SJSA1 (cell line): Measurements from ENCODE around the gene SLC9A4. TPM values are rescaled to one million over a fixed set of nuclear protein-coding genes. Genes with fewer than 3 reads are reported as not detected.
A peak's percentile ranks its signal among the peaks of the same experiment; 100 is the strongest.

Experiments
- DNase-seq, 2 experiments: peaks; one replicate each; pipeline ENCODE4 v3.0.0-alpha.2; 2015 to 2020; ENCODE audit warnings: low spot score in 2 of 2, low read depth in 1 of 2
- H3K27ac ChIP-seq: fragments of 250-450 bp; sonication (Bioruptor Pico); 2 replicates; pipeline ENCODE4 v1.5.1; 2020; ENCODE audit warnings: mild to moderate bottlenecking, moderate library complexity
- H3K27me3 ChIP-seq: fragments of 250-450 bp; sonication (Bioruptor Pico); replicated peaks from 2 replicates; pipeline ENCODE4 v1.5.1; 2020; ENCODE audit warnings: mild to moderate bottlenecking, moderate library complexity
- H3K36me3 ChIP-seq: fragments of 250-450 bp; sonication (Bioruptor Pico); 2 replicates; pipeline ENCODE4 v1.5.1; 2020; ENCODE audit warnings: mild to moderate bottlenecking
- H3K4me1 ChIP-seq: fragments of 250-450 bp; sonication (Bioruptor Pico); replicated peaks from 2 replicates; pipeline ENCODE4 v1.6.1; 2021; ENCODE audit warnings: mild to moderate bottlenecking
- H3K4me3 ChIP-seq: fragments of 250-450 bp; sonication (Bioruptor Pico); 2 replicates; pipeline ENCODE4 v1.5.1; 2020; ENCODE audit warnings: mild to moderate bottlenecking
- H3K9me3 ChIP-seq: fragments of 250-450 bp; sonication (Bioruptor Pico); replicated peaks from 2 replicates; pipeline ENCODE4 v1.5.1; 2020; ENCODE audit warnings: mild to moderate bottlenecking
- total RNA-seq: library from RNA; depleted of rRNA; stranded (reverse); fragments of >200 nt; shearing (Covaris generic); gene quantifications from 2 replicates; pipeline ENCODE4 v1.2.3, GENCODE V29; 2014

Gene SLC9A4
- total RNA-seq, 1 experiment from 2014 or later: not detected

- Histone ChIP-seq H3K27ac (no peak overlapping the region), H3K4me3 (no peak overlapping the region), H3K4me1 (no peaks in the 10 kb centered on the region; the same call in 1 of the 2 replicates), H3K36me3 (no peaks in the 10 kb centered on the region), H3K9me3 (no peaks in the 10 kb centered on the region), H3K27me3 (peaks cover 14% of the 10 kb centered on the region)
- no peak for DNase-seq
Measured at GRCh38 chr2:102473631-102474030, 605 bp downstream of the SLC9A4 start.

- Histone ChIP-seq H3K9me3 (no peaks in the 10 kb centered on the region), H3K4me3 (no peak overlapping the region)
- DNase-seq: no peak
Measured at GRCh38 chr2:102474785-102475184, 1.8 kb downstream of the SLC9A4 start.

GRCh38 chr2:102478686-102479470, 5.9 kb downstream of the SLC9A4 start:
- H3K27ac ChIP-seq: no peak overlapping the region
- DNase-seq: no peak
- no peak overlapping the region for H3K4me3 ChIP-seq
- H3K27me3 ChIP-seq: peaks cover 5% of the 10 kb centered on the region; the same call in 1 of the 2 replicates
- no peaks in the 10 kb centered on the region for H3K4me1 ChIP-seq
- no peaks in the 10 kb centered on the region for H3K36me3 ChIP-seq
- no peaks in the 10 kb centered on the region for H3K9me3 ChIP-seq

More at GRCh38 chr2:102474785-102475184, 1.8 kb downstream of the SLC9A4 start:
- no peaks in the 10 kb centered on the region; the same call in 1 of the 2 replicates for H3K4me1 ChIP-seq
- no peak overlapping the region for H3K27ac ChIP-seq
- H3K27me3 ChIP-seq: peaks cover 14% of the 10 kb centered on the region
- H3K36me3 ChIP-seq: no peaks in the 10 kb centered on the region

- H3K27me3 ChIP-seq: peaks cover 4% of the 10 kb centered on the region; the same call in 1 of the 2 replicates
- H3K36me3 ChIP-seq: no peaks in the 10 kb centered on the region
- no peaks in the 10 kb centered on the region for H3K9me3 ChIP-seq
- no peak overlapping the region for H3K4me3 ChIP-seq
- DNase-seq: no peak
- no peaks in the 10 kb centered on the region for H3K4me1 ChIP-seq
- no peak overlapping the region for H3K27ac ChIP-seq
Measured at GRCh38 chr2:102480285-102481195, 7.5 kb downstream of the SLC9A4 start.

GRCh38 chr2:102481931-102482330, 8.9 kb downstream of the SLC9A4 start:
- Histone ChIP-seq H3K27me3 (no peaks in the 10 kb centered on the region), H3K4me3 (no peak overlapping the region), H3K9me3 (no peaks in the 10 kb centered on the region), H3K4me1 (peaks cover 3% of the 10 kb centered on the region), H3K27ac (no peak overlapping the region), H3K36me3 (no peaks in the 10 kb centered on the region)
- DNase-seq: no peak

GRCh38 chr2:102483086-102483485, 10.1 kb downstream of the SLC9A4 start:
- Histone ChIP-seq H3K27me3 (no peaks in the 10 kb centered on the region), H3K36me3 (no peaks in the 10 kb centered on the region), H3K27ac (no peak overlapping the region), H3K9me3 (no peaks in the 10 kb centered on the region), H3K4me1 (peaks cover 14% of the 10 kb centered on the region), H3K4me3 (no peak overlapping the region)
- no peak for DNase-seq

- H3K4me3 ChIP-seq: no peak overlapping the region
Measured at GRCh38 chr2:102484310-102485061, 11.5 kb downstream of the SLC9A4 start.

GRCh38 chr2:102485147-102485785, 12.2 kb downstream of the SLC9A4 start:
- no peak for DNase-seq
- no peaks in the 10 kb centered on the region for H3K36me3 ChIP-seq

More at GRCh38 chr2:102484310-102485061, 11.5 kb downstream of the SLC9A4 start:
- no peak for DNase-seq
- no peaks in the 10 kb centered on the region for H3K27me3 ChIP-seq
- H3K9me3 ChIP-seq: no peaks in the 10 kb centered on the region
- no peak overlapping the region for H3K27ac ChIP-seq
- H3K4me1 ChIP-seq: peaks cover 18% of the 10 kb centered on the region
- no peaks in the 10 kb centered on the region for H3K36me3 ChIP-seq

GRCh38 chr2:102486941-102487702, 14.1 kb downstream of the SLC9A4 start:
- H3K27ac ChIP-seq: no peak overlapping the region
- H3K27me3 ChIP-seq: no peaks in the 10 kb centered on the region

More at GRCh38 chr2:102485147-102485785, 12.2 kb downstream of the SLC9A4 start:
- Histone ChIP-seq H3K9me3 (no peaks in the 10 kb centered on the region), H3K4me1 (peaks cover 18% of the 10 kb centered on the region), H3K4me3 (no peak overlapping the region), H3K27ac (no peak overlapping the region), H3K27me3 (no peaks in the 10 kb centered on the region)

GRCh38 chr2:102487761-102488462, 14.9 kb downstream of the SLC9A4 start:
- DNase-seq: peak; percentile 61 to 70
- no peaks in the 10 kb centered on the region for H3K36me3 ChIP-seq
- H3K27ac ChIP-seq: no peak overlapping the region
- peaks cover 18% of the 10 kb centered on the region for H3K4me1 ChIP-seq
- H3K9me3 ChIP-seq: peaks cover 1% of the 10 kb centered on the region; the same call in 1 of the 2 replicates
- H3K27me3 ChIP-seq: no peaks in the 10 kb centered on the region
- H3K4me3 ChIP-seq: no peak overlapping the region

More at GRCh38 chr2:102486941-102487702, 14.1 kb downstream of the SLC9A4 start:
- no peak overlapping the region for H3K4me3 ChIP-seq
- H3K4me1 ChIP-seq: peaks cover 18% of the 10 kb centered on the region
- no peak for DNase-seq
- H3K9me3 ChIP-seq: no peaks in the 10 kb centered on the region
- H3K36me3 ChIP-seq: no peaks in the 10 kb centered on the region

- Histone ChIP-seq H3K9me3 (peaks cover 4% of the 10 kb centered on the region; the same call in 1 of the 2 replicates), H3K27me3 (no peaks in the 10 kb centered on the region), H3K4me1 (peaks cover 18% of the 10 kb centered on the region), H3K36me3 (no peaks in the 10 kb centered on the region), H3K27ac (no peak overlapping the region), H3K4me3 (no peak overlapping the region)
- DNase-seq: no peak
Measured at GRCh38 chr2:102489646-102490045, 16.6 kb downstream of the SLC9A4 start.

- DNase-seq: no peak
- H3K36me3 ChIP-seq: no peaks in the 10 kb centered on the region
- H3K4me1 ChIP-seq: peaks cover 14% of the 10 kb centered on the region
- peaks cover 4% of the 10 kb centered on the region; the same call in 1 of the 2 replicates for H3K9me3 ChIP-seq
- no peak overlapping the region for H3K4me3 ChIP-seq
- H3K27ac ChIP-seq: no peak overlapping the region
- no peaks in the 10 kb centered on the region for H3K27me3 ChIP-seq
Measured at GRCh38 chr2:102492006-102492405, 19.0 kb downstream of the SLC9A4 start.
